ENCODE results near the gene PRKCA. TPM values are rescaled to one million over a fixed set of nuclear protein-coding genes. Genes with fewer than 3 reads are reported as not detected.

The PRKCA gene
- total and polyA plus RNA-seq, 2 donors (not counting 3 experiments of a cell fraction or from before 2014, with no cell fraction given): 7.5 to 34.2 TPM

DNA sequence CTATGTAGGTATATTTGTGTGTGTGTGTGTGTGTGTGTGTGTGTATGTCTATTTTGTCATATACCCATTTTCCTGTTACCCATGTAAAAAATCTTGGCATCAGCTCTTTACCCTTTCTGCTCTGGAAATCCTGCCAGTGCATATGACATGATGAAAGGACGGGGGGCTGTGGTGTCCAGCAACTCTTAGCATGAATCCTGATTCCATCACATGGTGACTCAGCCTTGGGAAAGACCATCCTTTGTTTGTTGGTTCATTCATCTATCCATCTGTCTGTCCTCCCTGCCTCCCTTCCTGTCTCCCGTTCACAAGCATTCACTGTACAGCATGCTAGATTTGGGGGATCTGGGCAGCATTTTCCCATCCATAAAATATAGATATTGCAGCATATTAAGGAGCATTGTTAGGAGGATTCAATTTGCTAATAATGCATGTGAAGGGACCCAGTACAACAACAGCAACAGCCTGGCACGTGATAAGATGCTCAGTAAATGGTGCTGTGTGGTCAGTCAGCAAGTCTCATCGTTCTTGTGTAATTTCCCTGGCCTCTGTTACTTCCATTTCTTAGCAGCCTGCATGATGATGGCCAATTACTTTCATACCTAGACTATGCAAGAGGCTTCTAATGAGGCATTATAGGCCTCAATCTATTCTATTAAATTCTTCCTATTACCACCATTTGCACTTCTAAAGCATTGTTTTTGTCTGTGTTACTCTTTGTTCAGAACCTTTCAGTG lies 191.0 kb downstream of the PRKCA start:
- CTCF ChIA-PET: interaction anchor here (1.5 to 4.5 kb wide), 2 partner anchors 14 kb away, joined by 3 to 15 read pairs; no protein-coding TSS in a partner anchor
- Histone ChIP-seq H3K4me2 (ENCODE audit: insufficient read depth, low read length) (peak overlapping the region; percentile 14), H4K20me1 (replicated peaks; ENCODE audit: control insufficient read depth, extremely low read depth, insufficient read depth, low read length) (no peaks in the 10 kb centered on the region), H3K4me1 (ENCODE audit: control insufficient read depth, extremely low read depth, insufficient read depth, low read length) (peaks cover 24% of the 10 kb centered on the region), H2AFZ (ENCODE audit: low read depth, low read length) (no peak overlapping the region), H3K9ac (replicated peaks; ENCODE audit: extremely low read depth, insufficient read depth, low read length) (no peak overlapping the region), H3K36me3 (ENCODE audit: control insufficient read depth in 2 of 2, extremely low read depth in 1 of 2, insufficient read depth in 2 of 2, low read length in 2 of 2) (no peaks in the 10 kb centered on the region), H3K9me1 (replicated peaks; ENCODE audit: control insufficient read depth, extremely low read depth, insufficient read depth, low read length) (no peaks in the 10 kb centered on the region), H3K4me3 (replicated peaks in 1 of 3; ENCODE audit: insufficient read depth in 1 of 3, low read depth in 1 of 3, low read length in 3 of 3) (no peak overlapping the region), H3K27ac (ENCODE audit: insufficient read depth, low read depth, low read length) (peak overlapping the region; percentile 14), H3K27me3 (ENCODE audit: control insufficient read depth in 2 of 2, insufficient read depth in 2 of 2, low read length in 2 of 2) (no peaks in the 10 kb centered on the region), H3K9me3 (replicated peaks; ENCODE audit: control insufficient read depth, insufficient read depth, low read length) (no peaks in the 10 kb centered on the region), H3K79me2 (ENCODE audit: control insufficient read depth, insufficient read depth, low read length) (peaks cover 2% of the 10 kb centered on the region)
- POLR2A ChIA-PET: no interaction called here
- dilution Hi-C loops (cut with MboI; ENCODE audit: extremely low pct_ligation_motif_present, low sequenced_read_pairs) (no loop called here), intact Hi-C loops (cut with micrococcal nuclease) (no loop called here)
- TF ChIP-seq POLR2AphosphoS5 (IDR thresholded peaks at IDR 0.05; ENCODE audit: insufficient read depth, low read depth, low read length) (no peak), JUN (IDR thresholded peaks at IDR 0.05; ENCODE audit: borderline replicate concordance, insufficient read depth, insufficient read length, low read depth) (peak; percentile 5)
- peak; percentile 28 for FAIRE-seq
- peak; percentile 27 for DNase-seq (ENCODE audit: low read depth, low spot score)
- no TSS peak for BruUV-seq (replicated peaks)

GRCh38 chr17:66494023-66494803 lies 191.8 kb downstream of the PRKCA start:
- Histone ChIP-seq H3K79me2 (ENCODE audit: control insufficient read depth, insufficient read depth, low read length) (peaks cover 2% of the 10 kb centered on the region), H3K4me3 (replicated peaks in 1 of 3; ENCODE audit: insufficient read depth in 1 of 3, low read depth in 1 of 3, low read length in 3 of 3) (no peak overlapping the region), H4K20me1 (replicated peaks; ENCODE audit: control insufficient read depth, extremely low read depth, insufficient read depth, low read length) (no peaks in the 10 kb centered on the region), H3K9ac (replicated peaks; ENCODE audit: extremely low read depth, insufficient read depth, low read length) (no peak overlapping the region), H3K36me3 (ENCODE audit: control insufficient read depth in 2 of 2, extremely low read depth in 1 of 2, insufficient read depth in 2 of 2, low read length in 2 of 2) (no peaks in the 10 kb centered on the region), H3K9me1 (replicated peaks; ENCODE audit: control insufficient read depth, extremely low read depth, insufficient read depth, low read length) (no peaks in the 10 kb centered on the region), H3K4me1 (ENCODE audit: control insufficient read depth, extremely low read depth, insufficient read depth, low read length) (peaks cover 24% of the 10 kb centered on the region), H2AFZ (ENCODE audit: low read depth, low read length) (no peak overlapping the region), H3K27ac (ENCODE audit: insufficient read depth, low read depth, low read length) (peak overlapping the region; percentile 14), H3K4me2 (ENCODE audit: insufficient read depth, low read length) (peak overlapping the region; percentile 14), H3K27me3 (ENCODE audit: control insufficient read depth in 2 of 2, insufficient read depth in 2 of 2, low read length in 2 of 2) (no peaks in the 10 kb centered on the region), H3K9me3 (replicated peaks; ENCODE audit: control insufficient read depth, insufficient read depth, low read length) (no peaks in the 10 kb centered on the region)
- CTCF ChIA-PET: interaction anchor here (0.9 to 4.5 kb wide), 4 partner anchors 13 to 73 kb away, joined by 3 to 15 read pairs (median 3); no protein-coding TSS in a partner anchor
- FAIRE-seq: peak; percentile 67
- BruUV-seq (replicated peaks): no TSS peak
- TF ChIP-seq POLR2A (IDR thresholded peaks at IDR 0.05; ENCODE audit: low read depth, low read length): no peak
- no peak for TF ChIP-seq GATA2 (IDR thresholded peaks at IDR 0.05; ENCODE audit: insufficient read depth, insufficient read length, low read depth, low read length)
- no peak for TF ChIP-seq EZH2 (IDR thresholded peaks at IDR 0.05; ENCODE audit: borderline replicate concordance, low read depth, low read length, severe bottlenecking)
- TF ChIP-seq JUN (IDR thresholded peaks at IDR 0.05; ENCODE audit: borderline replicate concordance, insufficient read depth, insufficient read length, low read depth): peak; percentile 78
- TF ChIP-seq MYC (IDR thresholded peaks at IDR 0.05; ENCODE audit: low read depth, low read length): no peak
- TF ChIP-seq FOS (IDR thresholded peaks at IDR 0.05; ENCODE audit: borderline replicate concordance, insufficient read depth, low read length): peak; percentile 93
- TF ChIP-seq POLR2AphosphoS5 (IDR thresholded peaks at IDR 0.05; ENCODE audit: insufficient read depth, low read depth, low read length): no peak
- dilution Hi-C loops (cut with MboI; ENCODE audit: extremely low pct_ligation_motif_present, low sequenced_read_pairs) (no loop called here), intact Hi-C loops (cut with micrococcal nuclease) (no loop called here)
- POLR2A ChIA-PET: no interaction called here
- peak; percentile 66 for DNase-seq (ENCODE audit: low read depth, low spot score)

Measured in endothelial cell of umbilical vein (primary cell).